ENCODE measurements around the gene DNAJA2. TPM values are rescaled to one million over a fixed set of nuclear protein-coding genes. Genes with fewer than 3 reads are reported as not detected.

The DNAJA2 gene
- total and polyA plus RNA-seq, 2 of the 8 experiments (the other 6 are each of a cell fraction or from before 2014, with no cell fraction given): 9.4 to 93.8 TPM

DNA sequence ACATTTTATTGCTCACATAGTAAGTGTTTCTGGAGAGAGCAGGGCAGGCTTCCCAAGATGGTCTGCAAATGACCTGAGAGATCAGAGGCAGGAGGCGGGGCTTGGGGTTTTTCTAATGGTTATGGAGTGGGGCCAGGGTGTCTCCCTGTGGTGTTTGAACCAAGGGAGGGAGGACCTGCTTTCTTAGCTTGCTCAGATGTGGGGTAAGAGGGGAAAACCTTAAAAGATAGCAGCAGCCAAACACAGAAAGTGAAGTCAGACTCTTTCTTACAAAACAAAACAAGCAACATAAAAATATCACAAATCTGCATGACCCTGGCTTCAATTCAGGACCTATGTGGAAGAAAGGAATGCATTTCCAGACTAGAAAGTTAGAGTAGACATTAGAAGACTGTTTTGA is 22.9 kb upstream of the DNAJA2 start:
- Histone ChIP-seq H2AFZ (ENCODE audit: low read length) (no peak overlapping the region), H3K14ac (ENCODE audit: insufficient read length) (no peak overlapping the region), H3K9ac (replicated peaks in 1 of 4; ENCODE audit: extremely low read depth in 1 of 4, low read depth in 3 of 4, low read length in 3 of 4) (no peak overlapping the region), H3K23ac (ENCODE audit: insufficient read length) (no peak overlapping the region), H3K18ac (ENCODE audit: extremely low read depth, low read length) (no peak overlapping the region), H4K5ac (ENCODE audit: insufficient read length, low read depth, low read length) (no peak overlapping the region), H4K20me1 (replicated peaks in 1 of 2; ENCODE audit: control insufficient read depth in 1 of 2, insufficient read depth in 2 of 2, low read length in 2 of 2) (no peaks in the 10 kb centered on the region), H3K79me1 (ENCODE audit: low read depth, low read length) (no peaks in the 10 kb centered on the region), H3K9me3 (ENCODE audit: insufficient read depth in 2 of 2, low read depth in 1 of 2, low read length in 1 of 2) (peaks cover 0 to 13% of the 10 kb centered on the region in 2 experiments; a peak in 1 of 4 replicates), H2BK120ac (replicated peaks; ENCODE audit: low read depth, low read length) (no peak overlapping the region), H3K79me2 (ENCODE audit: control insufficient read depth in 1 of 2, insufficient read depth in 2 of 2, low read length in 2 of 2) (no peaks in the 10 kb centered on the region), H3K23me2 (ENCODE audit: low read depth, low read length) (no peaks in the 10 kb centered on the region), H2BK12ac (ENCODE audit: low read depth, low read length) (no peak overlapping the region), H4K91ac (replicated peaks; ENCODE audit: insufficient read length, low read length) (no peak overlapping the region), H3K4me1 (replicated peaks in 1 of 4; ENCODE audit: control insufficient read depth in 3 of 4, insufficient read depth in 4 of 4, low read length in 3 of 4) (0 out of 7 replicates have a peak, but pooled peaks cover 0 to 4% (median 0%) of the 10 kb centered on the region in 4 experiments), H3K4ac (replicated peaks; ENCODE audit: insufficient read length, low read depth, low read length) (no peak overlapping the region), H3K36me3 (ENCODE audit: control insufficient read depth in 2 of 4, insufficient read depth in 4 of 4, low read length in 3 of 4) (no peaks in the 10 kb centered on the region), H2AK5ac (ENCODE audit: low read depth, low read length) (no peak overlapping the region), H3K4me3 (ENCODE audit: extremely low read depth in 1 of 4, insufficient read depth in 2 of 4, low read depth in 3 of 4, low read length in 4 of 4) (no peak overlapping the region), H4K8ac (ENCODE audit: extremely low read depth, insufficient read depth, low read length) (no peak overlapping the region), H3K56ac (replicated peaks; ENCODE audit: insufficient read length, low read depth, low read length) (no peak overlapping the region), H3K4me2 (ENCODE audit: insufficient read depth in 1 of 2, low read depth in 2 of 2, low read length in 2 of 2) (no peak overlapping the region; a peak in 1 of 4 replicates), H3K27me3 (replicated peaks in 1 of 4; ENCODE audit: control insufficient read depth in 3 of 4, extremely low read depth in 1 of 4, insufficient read depth in 3 of 4, low read length in 3 of 4) (no peaks in the 10 kb centered on the region), H3K27ac (ENCODE audit: low read depth, low read length) (no peak overlapping the region), H2BK5ac (ENCODE audit: low read depth, low read length) (no peak overlapping the region), H2BK15ac (ENCODE audit: low read length) (no peak overlapping the region), H2BK20ac (ENCODE audit: low read length) (no peak overlapping the region)
- DNase-seq (ENCODE audit: low read depth in 1 of 2, low spot score in 2 of 2) (no peak), FAIRE-seq (no peak)
- WGBS, 2 experiments (ENCODE audit: extremely low coverage in 1 of 2, insufficient coverage in 1 of 2, insufficient read length in 1 of 2, insufficient replicate concordance in 2 of 2, low coverage in 1 of 2, low lambda C conversion rate in 2 of 2, missing lambda C conversion rate in 1 of 2): 91% methylated on average over 1 of the region's 1 CpG; no CpG with 5 or more reads in 1 of the 2 experiments
- ChIA-PET POLR2A (ENCODE audit: partially characterized antibody) (interaction anchor here (2.0 kb wide), 1 partner anchor 23 kb away, joined by 5 read pairs; the partner anchor contains the start of gene DNAJA2), CTCF (ENCODE audit: partially characterized antibody) (no interaction called here)
- TF ChIP-seq, protein P1, sequence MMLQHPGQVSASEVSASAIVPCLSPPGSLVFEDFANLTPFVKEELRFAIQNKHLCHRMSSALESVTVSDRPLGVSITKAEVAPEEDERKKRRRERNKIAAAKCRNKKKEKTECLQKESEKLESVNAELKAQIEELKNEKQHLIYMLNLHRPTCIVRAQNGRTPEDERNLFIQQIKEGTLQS (IDR thresholded peaks at IDR 0.05; ENCODE audit: insufficient read depth, low read depth, low read length): no peak
- no peak for TF ChIP-seq CHD2 (IDR thresholded peaks at IDR 0.05; ENCODE audit: low read length)
- no peak for TF ChIP-seq SIRT6 (IDR thresholded peaks at IDR 0.05; ENCODE audit: low read length)
- no peak for TF ChIP-seq ZNF274 (IDR thresholded peaks at IDR 0.05; ENCODE audit: borderline replicate concordance, extremely low read depth, low read length)
- no peak for TF ChIP-seq TEAD4 (IDR thresholded peaks at IDR 0.05; ENCODE audit: low read depth, low read length)
- no peak for TF ChIP-seq RNF2 (IDR thresholded peaks at IDR 0.05; ENCODE audit: borderline replicate concordance, low read depth, low read length, missing control alignments, poor library complexity, severe bottlenecking)
- no peak for TF ChIP-seq TAF1 (IDR thresholded peaks at IDR 0.05; ENCODE audit: low read depth, low read length)
- TF ChIP-seq BRCA1 (IDR thresholded peaks at IDR 0.05; ENCODE audit: low read depth, low read length): no peak
- TF ChIP-seq, protein P2, sequence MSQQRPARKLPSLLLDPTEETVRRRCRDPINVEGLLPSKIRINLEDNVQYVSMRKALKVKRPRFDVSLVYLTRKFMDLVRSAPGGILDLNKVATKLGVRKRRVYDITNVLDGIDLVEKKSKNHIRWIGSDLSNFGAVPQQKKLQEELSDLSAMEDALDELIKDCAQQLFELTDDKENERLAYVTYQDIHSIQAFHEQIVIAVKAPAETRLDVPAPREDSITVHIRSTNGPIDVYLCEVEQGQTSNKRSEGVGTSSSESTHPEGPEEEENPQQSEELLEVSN (IDR thresholded peaks at IDR 0.05): no peak
- no peak for TF ChIP-seq ASH2L (IDR thresholded peaks at IDR 0.05; ENCODE audit: low read length)
- TF ChIP-seq YY1 (IDR thresholded peaks at IDR 0.05; ENCODE audit: low read depth, low read length): no peak
- no peak for TF ChIP-seq POU5F1 (IDR thresholded peaks at IDR 0.05; ENCODE audit: low read depth, low read length)
- no peak for TF ChIP-seq EGR1 (IDR thresholded peaks at IDR 0.05; ENCODE audit: borderline replicate concordance, low read depth, low read length)
- no peak for TF ChIP-seq EP300 (IDR thresholded peaks at IDR 0.05; ENCODE audit: borderline replicate concordance in 1 of 2, low read depth in 2 of 2, low read length in 2 of 2)

Data from H1 (cell line).